Measurements from ENCODE around the gene UQCRQ. TPM values are rescaled to one million over a fixed set of nuclear protein-coding genes. Genes with fewer than 3 reads are reported as not detected.

The UQCRQ gene
- total and polyA plus RNA-seq, 2 of the 13 experiments (the other 11 are each of a cell fraction or from before 2014, with no cell fraction given) = 257 to 575 TPM

DNA sequence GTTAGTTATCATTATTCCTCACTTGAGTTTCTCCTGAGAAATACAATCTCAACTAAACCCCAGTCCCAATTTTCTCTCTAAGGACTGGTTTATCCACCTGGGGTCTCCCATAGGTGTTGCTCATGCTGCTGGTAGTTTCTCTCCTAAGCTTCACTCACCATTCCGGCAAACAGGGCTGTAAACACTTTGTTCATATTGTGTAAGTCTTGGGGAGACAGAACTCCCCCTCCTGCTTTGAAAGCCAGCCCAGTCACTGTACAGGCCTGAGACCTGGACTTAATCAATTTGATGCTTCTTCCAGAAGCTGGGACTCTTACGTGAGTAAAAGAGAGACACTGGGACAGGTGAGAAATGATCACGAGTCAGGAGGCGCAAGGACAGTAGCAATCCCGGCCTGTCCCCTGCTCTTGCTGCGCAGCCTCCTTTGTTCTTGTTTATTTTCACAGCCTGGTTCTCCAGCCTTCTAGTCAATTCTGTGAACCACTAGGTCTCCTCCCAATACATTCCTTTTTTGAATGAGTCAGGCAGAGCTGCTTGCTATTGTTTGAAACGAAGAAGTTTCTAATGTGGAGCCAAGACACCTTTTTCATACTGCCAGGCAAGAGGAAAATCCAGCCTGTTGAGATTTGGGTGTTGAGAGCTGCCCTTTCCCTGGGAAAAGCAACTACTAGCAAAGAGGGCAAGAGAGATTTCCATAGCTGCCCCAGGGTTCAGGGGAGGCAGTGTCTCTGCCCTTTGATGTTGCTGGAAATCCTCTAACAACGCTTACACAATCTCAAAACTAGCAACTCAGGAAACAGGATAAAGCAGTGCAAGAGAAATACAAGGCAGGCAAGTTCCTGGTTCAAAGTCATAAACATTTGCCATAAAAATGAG is 26.8 kb upstream of the UQCRQ start (continued):
- TF ChIP-seq, protein P1, sequence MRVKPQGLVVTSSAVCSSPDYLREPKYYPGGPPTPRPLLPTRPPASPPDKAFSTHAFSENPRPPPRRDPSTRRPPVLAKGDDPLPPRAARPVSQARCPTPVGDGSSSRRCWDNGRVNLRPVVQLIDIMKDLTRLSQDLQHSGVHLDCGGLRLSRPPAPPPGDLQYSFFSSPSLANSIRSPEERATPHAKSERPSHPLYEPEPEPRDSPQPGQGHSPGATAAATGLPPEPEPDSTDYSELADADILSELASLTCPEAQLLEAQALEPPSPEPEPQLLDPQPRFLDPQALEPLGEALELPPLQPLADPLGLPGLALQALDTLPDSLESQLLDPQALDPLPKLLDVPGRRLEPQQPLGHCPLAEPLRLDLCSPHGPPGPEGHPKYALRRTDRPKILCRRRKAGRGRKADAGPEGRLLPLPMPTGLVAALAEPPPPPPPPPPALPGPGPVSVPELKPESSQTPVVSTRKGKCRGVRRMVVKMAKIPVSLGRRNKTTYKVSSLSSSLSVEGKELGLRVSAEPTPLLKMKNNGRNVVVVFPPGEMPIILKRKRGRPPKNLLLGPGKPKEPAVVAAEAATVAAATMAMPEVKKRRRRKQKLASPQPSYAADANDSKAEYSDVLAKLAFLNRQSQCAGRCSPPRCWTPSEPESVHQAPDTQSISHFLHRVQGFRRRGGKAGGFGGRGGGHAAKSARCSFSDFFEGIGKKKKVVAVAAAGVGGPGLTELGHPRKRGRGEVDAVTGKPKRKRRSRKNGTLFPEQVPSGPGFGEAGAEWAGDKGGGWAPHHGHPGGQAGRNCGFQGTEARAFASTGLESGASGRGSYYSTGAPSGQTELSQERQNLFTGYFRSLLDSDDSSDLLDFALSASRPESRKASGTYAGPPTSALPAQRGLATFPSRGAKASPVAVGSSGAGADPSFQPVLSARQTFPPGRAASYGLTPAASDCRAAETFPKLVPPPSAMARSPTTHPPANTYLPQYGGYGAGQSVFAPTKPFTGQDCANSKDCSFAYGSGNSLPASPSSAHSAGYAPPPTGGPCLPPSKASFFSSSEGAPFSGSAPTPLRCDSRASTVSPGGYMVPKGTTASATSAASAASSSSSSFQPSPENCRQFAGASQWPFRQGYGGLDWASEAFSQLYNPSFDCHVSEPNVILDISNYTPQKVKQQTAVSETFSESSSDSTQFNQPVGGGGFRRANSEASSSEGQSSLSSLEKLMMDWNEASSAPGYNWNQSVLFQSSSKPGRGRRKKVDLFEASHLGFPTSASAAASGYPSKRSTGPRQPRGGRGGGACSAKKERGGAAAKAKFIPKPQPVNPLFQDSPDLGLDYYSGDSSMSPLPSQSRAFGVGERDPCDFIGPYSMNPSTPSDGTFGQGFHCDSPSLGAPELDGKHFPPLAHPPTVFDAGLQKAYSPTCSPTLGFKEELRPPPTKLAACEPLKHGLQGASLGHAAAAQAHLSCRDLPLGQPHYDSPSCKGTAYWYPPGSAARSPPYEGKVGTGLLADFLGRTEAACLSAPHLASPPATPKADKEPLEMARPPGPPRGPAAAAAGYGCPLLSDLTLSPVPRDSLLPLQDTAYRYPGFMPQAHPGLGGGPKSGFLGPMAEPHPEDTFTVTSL (CRISPR knock-in tag; IDR thresholded peaks at IDR 0.05; ENCODE audit: borderline replicate concordance) = peak; percentile 92; the same call in 1 of the 2 replicates
- TF ChIP-seq MIER3 (CRISPR knock-in tag; IDR thresholded peaks at IDR 0.05; ENCODE audit: borderline replicate concordance) (peak; percentile 44; the same call in 1 of the 2 replicates), ZNF292 (CRISPR knock-in tag; IDR thresholded peaks at IDR 0.05; ENCODE audit: borderline replicate concordance, low read depth) (peak; percentile 81; the same call in 1 of the 2 replicates), CBFB (CRISPR knock-in tag; IDR thresholded peaks at IDR 0.05) (peak; percentile 14; the same call in 1 of the 2 replicates), ZNF569 (CRISPR knock-in tag; IDR thresholded peaks at IDR 0.05; ENCODE audit: borderline replicate concordance) (no peak), KDM4B (CRISPR knock-in tag; IDR thresholded peaks at IDR 0.05) (peak; percentile 16; the same call in 1 of the 2 replicates), NR2F1 (CRISPR knock-in tag; IDR thresholded peaks at IDR 0.05) (peak in 1 of 2 experiments; percentile 24; a peak in 1 of 4 replicates), LCORL (IDR thresholded peaks at IDR 0.05) (no peak), LCORL (CRISPR knock-in tag; IDR thresholded peaks at IDR 0.05) (peak; percentile 51; the same call in 1 of the 2 replicates), ZNF605 (CRISPR knock-in tag; IDR thresholded peaks at IDR 0.05) (peak; percentile 57; the same call in 1 of the 2 replicates), ZNF337 (CRISPR knock-in tag; IDR thresholded peaks at IDR 0.05; ENCODE audit: borderline replicate concordance, low read depth) (no peak; the same call in 1 of the 2 replicates), ATM (IDR thresholded peaks at IDR 0.05; ENCODE audit: borderline replicate concordance) (peak; percentile 51; the same call in 1 of the 2 replicates), NCOA5 (CRISPR knock-in tag; IDR thresholded peaks at IDR 0.05) (no peak)
- TF ChIP-seq, protein P2, sequence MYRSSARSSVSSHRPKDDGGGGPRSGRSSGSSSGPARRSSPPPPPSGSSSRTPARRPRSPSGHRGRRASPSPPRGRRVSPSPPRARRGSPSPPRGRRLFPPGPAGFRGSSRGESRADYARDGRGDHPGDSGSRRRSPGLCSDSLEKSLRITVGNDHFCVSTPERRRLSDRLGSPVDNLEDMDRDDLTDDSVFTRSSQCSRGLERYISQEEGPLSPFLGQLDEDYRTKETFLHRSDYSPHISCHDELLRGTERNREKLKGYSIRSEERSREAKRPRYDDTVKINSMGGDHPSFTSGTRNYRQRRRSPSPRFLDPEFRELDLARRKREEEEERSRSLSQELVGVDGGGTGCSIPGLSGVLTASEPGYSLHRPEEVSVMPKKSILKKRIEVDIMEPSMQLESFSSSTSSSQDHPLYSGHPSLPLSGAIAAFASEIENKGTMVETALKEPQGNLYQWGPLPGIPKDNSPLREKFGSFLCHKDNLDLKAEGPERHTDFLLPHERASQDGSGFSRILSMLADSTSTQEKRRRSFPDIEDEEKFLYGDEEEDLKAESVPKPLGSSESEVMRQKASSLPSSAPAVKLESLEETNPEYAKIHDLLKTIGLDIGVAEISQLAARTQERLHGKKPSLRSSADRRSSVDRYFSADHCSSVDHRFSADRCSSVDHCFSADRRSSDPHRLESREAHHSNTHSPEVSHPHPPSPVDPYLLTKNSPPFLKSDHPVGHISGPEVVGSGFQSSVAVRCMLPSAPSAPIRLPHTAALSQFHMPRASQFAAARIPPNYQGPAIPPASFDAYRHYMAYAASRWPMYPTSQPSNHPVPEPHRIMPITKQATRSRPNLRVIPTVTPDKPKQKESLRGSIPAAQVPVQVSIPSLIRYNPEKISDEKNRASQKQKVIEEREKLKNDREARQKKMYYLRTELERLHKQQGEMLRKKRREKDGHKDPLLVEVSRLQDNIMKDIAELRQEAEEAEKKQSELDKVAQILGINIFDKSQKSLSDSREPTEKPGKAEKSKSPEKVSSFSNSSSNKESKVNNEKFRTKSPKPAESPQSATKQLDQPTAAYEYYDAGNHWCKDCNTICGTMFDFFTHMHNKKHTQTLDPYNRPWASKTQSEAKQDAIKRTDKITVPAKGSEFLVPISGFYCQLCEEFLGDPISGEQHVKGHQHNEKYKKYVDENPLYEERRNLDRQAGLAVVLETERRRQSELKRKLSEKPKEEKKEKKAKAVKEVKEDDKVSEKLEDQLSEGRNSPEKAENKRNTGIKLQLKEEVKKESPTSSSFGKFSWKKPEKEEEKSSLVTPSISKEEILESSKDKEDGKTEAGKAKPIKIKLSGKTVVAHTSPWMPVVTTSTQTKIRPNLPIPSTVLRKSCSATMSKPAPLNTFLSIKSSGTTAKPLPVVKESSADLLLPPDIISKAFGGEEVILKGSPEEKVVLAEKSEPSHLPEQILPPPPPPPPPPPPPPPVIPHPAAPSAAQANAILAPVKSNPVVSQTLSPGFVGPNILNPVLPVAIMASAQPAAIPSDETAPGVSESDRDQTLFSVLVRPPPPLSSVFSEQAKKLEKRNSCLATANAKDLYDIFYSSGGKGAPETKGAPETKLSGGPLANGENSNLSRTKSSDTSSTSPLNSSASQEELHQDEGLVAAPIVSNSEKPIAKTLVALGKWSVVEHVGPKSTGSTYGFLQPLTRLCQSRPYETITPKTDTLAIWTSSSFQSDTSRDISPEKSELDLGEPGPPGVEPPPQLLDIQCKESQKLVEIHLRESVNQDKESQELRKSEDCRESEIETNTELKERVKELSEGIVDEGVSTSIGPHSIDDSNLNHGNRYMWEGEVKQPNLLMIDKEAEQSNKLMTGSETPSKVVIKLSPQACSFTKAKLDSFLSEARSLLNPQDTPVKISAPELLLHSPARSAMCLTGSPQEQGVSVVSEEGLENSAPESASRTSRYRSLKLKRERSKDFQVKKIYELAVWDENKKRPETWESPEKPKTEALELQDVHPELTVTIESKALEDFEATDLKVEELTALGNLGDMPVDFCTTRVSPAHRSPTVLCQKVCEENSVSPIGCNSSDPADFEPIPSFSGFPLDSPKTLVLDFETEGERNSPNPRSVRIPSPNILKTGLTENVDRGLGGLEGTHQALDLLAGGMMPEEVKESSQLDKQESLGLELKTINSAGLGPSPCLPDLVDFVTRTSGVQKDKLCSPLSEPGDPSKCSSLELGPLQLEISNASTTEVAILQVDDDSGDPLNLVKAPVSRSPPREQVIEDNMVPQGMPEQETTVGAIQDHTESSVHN (CRISPR knock-in tag; IDR thresholded peaks at IDR 0.05) = 0 out of 2 replicates have a peak, but pooled peaks have one; percentile 57
